ENCODE data around the gene OR51I2.

The OR51I2 gene

GRCh38 chr11:5476186-5476819 is 27.2 kb downstream of the OR51I2 start:
- Histone ChIP-seq H3K4me3 (ENCODE audit: low read depth, low read length) (no peak overlapping the region), H3K27me3 (ENCODE audit: control insufficient read depth, insufficient read depth, low read length) (no peaks in the 10 kb centered on the region), H3K4me1 (ENCODE audit: control insufficient read depth, insufficient read depth, low read length) (no peaks in the 10 kb centered on the region), H3K36me3 (ENCODE audit: control insufficient read depth, insufficient read depth, low read length) (no peaks in the 10 kb centered on the region), H3K9ac (ENCODE audit: low read depth, low read length) (no peak overlapping the region), H3K9me3 (ENCODE audit: control insufficient read depth, insufficient read depth, low read length) (no peaks in the 10 kb centered on the region), H3K27ac (ENCODE audit: low read depth, low read length) (no peak overlapping the region)

GRCh38 chr11:5486003-5486402 is 36.9 kb downstream of the OR51I2 start:
- Histone ChIP-seq H3K27me3 (ENCODE audit: control insufficient read depth, insufficient read depth, low read length) (no peaks in the 10 kb centered on the region), H3K27ac (ENCODE audit: low read depth, low read length) (no peak overlapping the region), H3K9ac (ENCODE audit: low read depth, low read length) (no peak overlapping the region), H3K4me3 (ENCODE audit: low read depth, low read length) (no peak overlapping the region), H3K4me1 (ENCODE audit: control insufficient read depth, insufficient read depth, low read length) (no peaks in the 10 kb centered on the region), H3K9me3 (ENCODE audit: control insufficient read depth, insufficient read depth, low read length) (no peaks in the 10 kb centered on the region), H3K36me3 (ENCODE audit: control insufficient read depth, insufficient read depth, low read length) (no peaks in the 10 kb centered on the region)

DNA sequence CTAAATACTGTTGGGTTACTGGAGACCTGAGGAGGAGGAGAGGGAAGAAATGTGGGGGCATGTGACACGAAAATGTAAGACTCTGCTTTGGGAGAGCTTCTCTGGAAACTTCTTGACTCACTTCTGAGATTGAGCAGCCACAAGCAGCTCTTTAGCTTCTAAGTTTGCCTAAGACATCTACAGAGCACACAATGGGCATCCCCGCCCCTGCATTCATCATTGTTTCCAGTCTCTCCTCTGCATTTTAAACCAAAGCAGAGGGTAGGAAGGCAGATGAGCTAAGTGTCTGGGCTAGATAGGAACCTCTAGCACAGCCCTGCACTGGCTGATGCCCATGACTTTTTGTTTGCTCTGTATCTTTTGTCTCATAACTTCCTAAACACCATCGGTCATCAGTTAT is 37.3 kb downstream of the OR51I2 start:
- H3K4me3 ChIP-seq (ENCODE audit: low read depth, low read length), result no peak overlapping the region
- no peaks in the 10 kb centered on the region for H3K36me3 ChIP-seq (ENCODE audit: control insufficient read depth, insufficient read depth, low read length)
- no peaks in the 10 kb centered on the region for H3K9me3 ChIP-seq (ENCODE audit: control insufficient read depth, insufficient read depth, low read length)
- H3K27me3 ChIP-seq (ENCODE audit: control insufficient read depth, insufficient read depth, low read length), result no peaks in the 10 kb centered on the region
- H3K9ac ChIP-seq (ENCODE audit: low read depth, low read length), result no peak overlapping the region
- no peaks in the 10 kb centered on the region for H3K4me1 ChIP-seq (ENCODE audit: control insufficient read depth, insufficient read depth, low read length)
- H3K27ac ChIP-seq (ENCODE audit: low read depth, low read length), result no peak overlapping the region

DNA sequence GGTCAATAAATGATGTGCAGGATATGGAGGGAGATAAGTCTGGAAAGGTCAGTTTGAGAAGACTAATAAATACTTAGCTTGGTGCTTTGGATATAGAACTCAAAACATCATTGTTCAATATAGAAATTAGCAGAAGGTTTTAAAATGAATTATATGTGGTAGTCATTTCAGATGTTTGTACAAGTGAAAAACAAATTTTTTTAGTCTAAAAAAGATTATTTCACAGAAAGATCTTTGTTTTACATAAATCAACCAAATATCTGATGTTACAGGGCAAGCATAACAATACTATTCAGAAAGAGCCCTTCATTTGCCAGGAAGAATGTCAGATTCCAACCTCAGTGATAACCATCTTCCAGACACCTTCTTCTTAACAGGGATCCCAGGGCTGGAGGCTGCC is 39.3 kb downstream of the OR51I2 start, which contains the start of gene OR52D1:
TSS of gene OR52D1 (plus strand) at position 301 of the 400 bp plus-strand sequence. CDS start at position 323, 22 bp downstream.
- no peaks in the 10 kb centered on the region for H3K36me3 ChIP-seq (ENCODE audit: control insufficient read depth, insufficient read depth, low read length)

GRCh38 chr11:5488798-5489399 is 39.8 kb downstream of the OR51I2 start:
- no peaks in the 10 kb centered on the region for H3K9me3 ChIP-seq (ENCODE audit: control insufficient read depth, insufficient read depth, low read length)
- no peak overlapping the region for H3K9ac ChIP-seq (ENCODE audit: low read depth, low read length)
- no peak overlapping the region for H3K27ac ChIP-seq (ENCODE audit: low read depth, low read length)
- no peak overlapping the region for H3K4me3 ChIP-seq (ENCODE audit: low read depth, low read length)
- H3K27me3 ChIP-seq (ENCODE audit: control insufficient read depth, insufficient read depth, low read length), result no peaks in the 10 kb centered on the region
- no peaks in the 10 kb centered on the region for H3K4me1 ChIP-seq (ENCODE audit: control insufficient read depth, insufficient read depth, low read length)
- H3K36me3 ChIP-seq (ENCODE audit: control insufficient read depth, insufficient read depth, low read length), result no peaks in the 10 kb centered on the region

More for the DNA sequence above, 39.3 kb downstream of the OR51I2 start, which contains the start of gene OR52D1:
- no peak within 1 kb of the TSS for H3K4me3 ChIP-seq (ENCODE audit: low read depth, low read length)
- no peaks in the 10 kb centered on the region for H3K9me3 ChIP-seq (ENCODE audit: control insufficient read depth, insufficient read depth, low read length)
- H3K9ac ChIP-seq (ENCODE audit: low read depth, low read length), result no peak within 1 kb of the TSS
- no peak within 1 kb of the TSS for H3K27ac ChIP-seq (ENCODE audit: low read depth, low read length)
- no peaks in the 10 kb centered on the region for H3K27me3 ChIP-seq (ENCODE audit: control insufficient read depth, insufficient read depth, low read length)
- H3K4me1 ChIP-seq (ENCODE audit: control insufficient read depth, insufficient read depth, low read length), result no peaks in the 10 kb centered on the region

- H3K4me3 ChIP-seq (ENCODE audit: low read depth, low read length), result no peak overlapping the region
- no peaks in the 10 kb centered on the region for H3K36me3 ChIP-seq (ENCODE audit: control insufficient read depth, insufficient read depth, low read length)
- H3K9ac ChIP-seq (ENCODE audit: low read depth, low read length), result no peak overlapping the region
- H3K4me1 ChIP-seq (ENCODE audit: control insufficient read depth, insufficient read depth, low read length), result no peaks in the 10 kb centered on the region
- no peaks in the 10 kb centered on the region for H3K27me3 ChIP-seq (ENCODE audit: control insufficient read depth, insufficient read depth, low read length)
- H3K9me3 ChIP-seq (ENCODE audit: control insufficient read depth, insufficient read depth, low read length), result no peaks in the 10 kb centered on the region
- no peak overlapping the region for H3K27ac ChIP-seq (ENCODE audit: low read depth, low read length)
Measured at GRCh38 chr11:5489576-5490357, 40.6 kb downstream of the OR51I2 start.

DNA sequence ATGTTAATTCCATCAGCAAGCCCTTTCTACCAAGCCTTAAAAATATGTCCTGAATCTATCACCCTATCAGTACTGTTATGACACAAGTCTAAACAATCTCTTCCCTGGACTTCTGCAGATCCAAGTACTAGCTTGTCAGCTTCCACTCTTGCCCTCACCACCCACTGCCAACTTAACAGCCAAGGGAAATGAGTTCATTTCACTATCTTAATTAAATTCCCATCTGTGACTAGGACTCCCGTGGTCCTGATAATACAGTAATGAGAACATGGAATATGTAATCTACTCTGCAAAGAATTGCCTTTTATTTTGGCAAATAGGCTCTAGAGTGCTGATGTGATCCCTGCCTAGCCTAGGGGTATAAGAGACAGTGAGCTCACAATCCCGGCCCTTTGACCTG is 50.5 kb downstream of the OR51I2 start:
- Histone ChIP-seq H3K9ac (ENCODE audit: low read depth, low read length) (no peak overlapping the region), H3K4me1 (ENCODE audit: control insufficient read depth, insufficient read depth, low read length) (no peaks in the 10 kb centered on the region), H3K36me3 (ENCODE audit: control insufficient read depth, insufficient read depth, low read length) (no peaks in the 10 kb centered on the region), H3K27ac (ENCODE audit: low read depth, low read length) (no peak overlapping the region), H3K4me3 (ENCODE audit: low read depth, low read length) (no peak overlapping the region), H3K27me3 (ENCODE audit: control insufficient read depth, insufficient read depth, low read length) (no peaks in the 10 kb centered on the region), H3K9me3 (ENCODE audit: control insufficient read depth, insufficient read depth, low read length) (no peaks in the 10 kb centered on the region)

DNA sequence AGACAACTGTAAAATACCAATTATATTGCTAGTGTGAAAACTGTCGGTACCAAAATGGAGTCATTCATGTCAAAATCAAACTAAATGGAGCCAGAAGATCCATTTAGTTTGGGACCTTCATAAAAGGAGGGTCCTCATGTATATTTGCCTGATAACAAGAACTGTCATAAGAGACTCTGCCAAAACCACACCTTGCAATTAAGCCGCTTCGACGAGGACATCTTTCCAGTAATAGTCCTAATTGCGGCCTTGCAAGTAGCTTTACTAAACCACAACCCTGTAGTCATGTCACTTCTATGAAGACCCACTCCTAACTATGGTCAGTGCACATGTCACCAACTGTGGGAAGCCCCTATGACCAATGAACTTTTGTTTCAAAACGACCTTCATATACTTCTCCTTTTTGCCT is 51.3 kb downstream of the OR51I2 start:
- Histone ChIP-seq H3K36me3 (ENCODE audit: control insufficient read depth, insufficient read depth, low read length) (no peaks in the 10 kb centered on the region), H3K4me1 (ENCODE audit: control insufficient read depth, insufficient read depth, low read length) (no peaks in the 10 kb centered on the region), H3K27me3 (ENCODE audit: control insufficient read depth, insufficient read depth, low read length) (no peaks in the 10 kb centered on the region)

DNA sequence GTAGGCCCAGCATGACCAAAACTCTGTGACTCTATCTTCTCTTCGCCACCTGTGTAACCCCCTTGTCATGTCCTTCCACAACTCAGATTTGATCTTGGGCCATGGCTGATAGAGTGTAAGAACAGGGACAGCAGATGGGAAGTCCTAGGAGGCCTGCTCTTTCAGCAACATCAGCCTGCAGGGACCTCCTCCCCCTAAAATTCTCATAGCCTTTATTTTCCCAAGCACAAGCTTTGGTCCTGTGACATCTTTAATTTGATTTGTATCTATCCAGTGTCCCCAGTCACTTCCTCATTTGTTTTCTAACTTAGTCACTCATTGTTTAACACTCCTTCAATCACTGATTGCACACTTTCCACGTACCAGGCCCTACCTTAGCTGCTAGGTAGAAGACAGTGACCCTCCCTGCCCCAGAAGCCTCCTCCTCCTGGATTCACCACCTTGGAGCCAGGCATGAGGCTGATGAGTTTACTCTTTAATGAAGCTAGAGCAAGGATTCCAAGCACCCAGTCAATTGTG is 55.3 kb downstream of the OR51I2 start:
- no peaks in the 10 kb centered on the region for H3K4me1 ChIP-seq (ENCODE audit: control insufficient read depth, insufficient read depth, low read length)
- no peaks in the 10 kb centered on the region for H3K9me3 ChIP-seq (ENCODE audit: control insufficient read depth, insufficient read depth, low read length)
- no peaks in the 10 kb centered on the region for H3K36me3 ChIP-seq (ENCODE audit: control insufficient read depth, insufficient read depth, low read length)
- no peak overlapping the region for H3K27ac ChIP-seq (ENCODE audit: low read depth, low read length)
- no peak overlapping the region for H3K9ac ChIP-seq (ENCODE audit: low read depth, low read length)
- H3K4me3 ChIP-seq (ENCODE audit: low read depth, low read length), result no peak overlapping the region
- H3K27me3 ChIP-seq (ENCODE audit: control insufficient read depth, insufficient read depth, low read length), result no peaks in the 10 kb centered on the region

More for the DNA sequence above, 51.3 kb downstream of the OR51I2 start:
- no peaks in the 10 kb centered on the region for H3K9me3 ChIP-seq (ENCODE audit: control insufficient read depth, insufficient read depth, low read length)
- H3K4me3 ChIP-seq (ENCODE audit: low read depth, low read length), result no peak overlapping the region
- no peak overlapping the region for H3K9ac ChIP-seq (ENCODE audit: low read depth, low read length)
- H3K27ac ChIP-seq (ENCODE audit: low read depth, low read length), result no peak overlapping the region

DNA sequence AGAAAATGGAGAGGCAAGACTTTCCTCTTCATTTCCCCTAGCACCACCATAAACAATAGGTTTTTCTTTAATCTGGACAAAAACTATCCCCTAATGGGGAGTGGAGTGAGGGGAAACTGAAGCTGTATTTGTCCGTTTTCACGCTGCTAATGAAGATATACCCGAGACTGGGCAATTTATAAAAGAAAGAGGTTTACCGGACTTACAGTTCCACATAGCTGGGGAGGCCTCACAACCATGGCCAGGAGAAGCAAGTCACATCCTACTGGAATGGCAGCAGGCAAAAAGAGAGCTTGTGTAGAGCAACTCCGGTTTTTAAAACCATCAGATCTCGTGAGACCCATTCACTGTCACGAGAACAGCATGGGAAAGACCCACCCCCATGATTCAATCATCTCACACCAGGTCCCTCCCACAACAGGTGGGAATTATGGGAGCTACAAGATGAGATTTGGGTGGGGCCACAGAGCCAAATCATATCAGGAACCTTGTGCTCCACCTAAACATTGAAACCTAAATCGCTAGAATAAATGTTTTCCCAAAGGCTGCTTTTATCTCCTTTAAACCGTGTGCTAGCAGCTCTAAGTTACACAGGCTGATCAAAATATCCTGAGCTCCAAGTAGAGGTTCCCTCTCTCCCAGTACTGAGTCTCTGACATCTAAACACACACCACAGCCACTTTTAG is 56.4 kb downstream of the OR51I2 start:
- Histone ChIP-seq H3K27me3 (ENCODE audit: control insufficient read depth, insufficient read depth, low read length) (no peaks in the 10 kb centered on the region), H3K36me3 (ENCODE audit: control insufficient read depth, insufficient read depth, low read length) (no peaks in the 10 kb centered on the region), H3K9ac (ENCODE audit: low read depth, low read length) (no peak overlapping the region), H3K27ac (ENCODE audit: low read depth, low read length) (no peak overlapping the region), H3K9me3 (ENCODE audit: control insufficient read depth, insufficient read depth, low read length) (no peaks in the 10 kb centered on the region), H3K4me3 (ENCODE audit: low read depth, low read length) (no peak overlapping the region), H3K4me1 (ENCODE audit: control insufficient read depth, insufficient read depth, low read length) (no peaks in the 10 kb centered on the region)

Measured in HUES48 (cell line).